Fibroblast of pulmonary artery (primary cell): ENCODE data around the gene TAS1R3.
A peak's percentile ranks its signal among the peaks of the same experiment; 100 is the strongest.

Experiments used
- DNase-seq: peaks from one replicate; pipeline ENCODE4 v3.0.0-alpha.2; 2010; ENCODE audit warnings: low read depth
- H3K4me3 ChIP-seq: replicated peaks from 2 replicates; pipeline ENCODE4 v1.5.1; 2011; ENCODE audit warnings: low read depth, mild to moderate bottlenecking, control low read depth, low read length, moderate library complexity
- CTCF ChIP-seq: IDR thresholded peaks from 2 replicates; pipeline ENCODE4 v1.5.1; 2011; ENCODE audit warnings: mild to moderate bottlenecking, control low read depth, low read length, inconsistent platforms; ENCODE audit errors: missing control alignments

TAS1R3 gene

GRCh38 chr1:1371746-1372711 is 40.9 kb downstream of the TAS1R3 start:
- DNase-seq, result no peak
- H3K4me3 ChIP-seq, result no peak overlapping the region
- peak; percentile 84 for TF ChIP-seq CTCF

- no peak for TF ChIP-seq CTCF
- DNase-seq, result no peak
- no peak overlapping the region for H3K4me3 ChIP-seq
Observed at GRCh38 chr1:1373051-1373814, 42.2 kb downstream of the TAS1R3 start.

- no peak for TF ChIP-seq CTCF
- DNase-seq, result no peak
- peak overlapping the region; percentile 87 for H3K4me3 ChIP-seq
Observed at GRCh38 chr1:1373815-1374588, 42.9 kb downstream of the TAS1R3 start.

GRCh38 chr1:1374589-1374928 is 43.5 kb downstream of the TAS1R3 start:
- no peak for TF ChIP-seq CTCF
- peak overlapping the region; percentile 87 for H3K4me3 ChIP-seq
- no peak for DNase-seq

GRCh38 chr1:1374929-1375662 is 44.0 kb downstream of the TAS1R3 start, which contains the start of gene AURKAIP1:
Gene AURKAIP1 (minus strand): TSS chr1:1375207. CDS start chr1:1374756, 451 bp downstream.
- peak within 1 kb of the TSS; percentile 87 for H3K4me3 ChIP-seq
- peak; percentile 100 for DNase-seq
- TF ChIP-seq CTCF, result no peak
